Measurements from ENCODE around the gene IFNK. TPM values are rescaled to one million over a fixed set of nuclear protein-coding genes. Genes with fewer than 3 reads are reported as not detected.

The IFNK gene
- total and polyA plus RNA-seq, 2 donors (not counting 3 experiments of a cell fraction or from before 2014, with no cell fraction given), result not detected

DNA sequence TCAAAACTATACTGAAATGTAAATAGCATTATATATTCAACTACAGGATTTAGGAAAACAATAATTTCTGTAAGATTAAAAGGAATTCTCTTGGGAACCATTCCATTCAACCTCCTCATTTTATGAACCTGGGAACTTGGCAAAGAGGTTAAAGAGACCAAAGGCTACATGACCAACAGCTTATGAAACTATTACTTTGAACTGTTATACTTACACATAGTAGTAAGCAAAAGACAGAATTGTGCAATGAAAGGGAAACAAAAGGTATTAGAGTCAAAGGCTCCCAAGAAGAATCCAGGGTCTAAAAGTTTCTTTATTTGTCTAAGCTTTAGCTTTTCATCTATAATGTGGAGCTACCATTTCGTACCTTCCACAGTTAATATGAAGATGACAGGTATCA is 42.0 kb downstream of the IFNK start:
- ChIA-PET POLR2A (no interaction called here), CTCF (interaction anchor here (1.2 kb wide), 1 partner anchor 37 kb away, joined by 4 read pairs; the partner anchor contains the start of gene MOB3B)
- Histone ChIP-seq H3K79me2 (ENCODE audit: control insufficient read depth, insufficient read depth, low read length) (no peaks in the 10 kb centered on the region), H3K36me3 (ENCODE audit: control insufficient read depth in 2 of 2, extremely low read depth in 1 of 2, insufficient read depth in 2 of 2, low read length in 2 of 2) (no peaks in the 10 kb centered on the region), H4K20me1 (replicated peaks; ENCODE audit: control insufficient read depth, extremely low read depth, insufficient read depth, low read length) (no peaks in the 10 kb centered on the region), H2AFZ (ENCODE audit: low read depth, low read length) (no peak overlapping the region), H3K27me3 (ENCODE audit: control insufficient read depth in 2 of 2, insufficient read depth in 2 of 2, low read length in 2 of 2) (no peaks in the 10 kb centered on the region), H3K4me2 (ENCODE audit: insufficient read depth, low read length) (no peak overlapping the region), H3K9me1 (replicated peaks; ENCODE audit: control insufficient read depth, extremely low read depth, insufficient read depth, low read length) (no peaks in the 10 kb centered on the region), H3K4me3 (replicated peaks in 1 of 3; ENCODE audit: insufficient read depth in 1 of 3, low read depth in 1 of 3, low read length in 3 of 3) (no peak overlapping the region), H3K9ac (replicated peaks; ENCODE audit: extremely low read depth, insufficient read depth, low read length) (no peak overlapping the region), H3K9me3 (replicated peaks; ENCODE audit: control insufficient read depth, insufficient read depth, low read length) (no peaks in the 10 kb centered on the region), H3K27ac (ENCODE audit: insufficient read depth, low read depth, low read length) (no peak overlapping the region), H3K4me1 (ENCODE audit: control insufficient read depth, extremely low read depth, insufficient read depth, low read length) (no peaks in the 10 kb centered on the region)
- BruUV-seq (replicated peaks), result no TSS peak
- intact Hi-C loops (cut with micrococcal nuclease) (no loop called here), dilution Hi-C loops (cut with MboI; ENCODE audit: extremely low pct_ligation_motif_present, low sequenced_read_pairs) (no loop called here)
- FAIRE-seq (no peak), DNase-seq (ENCODE audit: low read depth, low spot score) (no peak)
- TF ChIP-seq EZH2 (IDR thresholded peaks at IDR 0.05; ENCODE audit: borderline replicate concordance, low read depth, low read length, severe bottlenecking), result no peak

DNA sequence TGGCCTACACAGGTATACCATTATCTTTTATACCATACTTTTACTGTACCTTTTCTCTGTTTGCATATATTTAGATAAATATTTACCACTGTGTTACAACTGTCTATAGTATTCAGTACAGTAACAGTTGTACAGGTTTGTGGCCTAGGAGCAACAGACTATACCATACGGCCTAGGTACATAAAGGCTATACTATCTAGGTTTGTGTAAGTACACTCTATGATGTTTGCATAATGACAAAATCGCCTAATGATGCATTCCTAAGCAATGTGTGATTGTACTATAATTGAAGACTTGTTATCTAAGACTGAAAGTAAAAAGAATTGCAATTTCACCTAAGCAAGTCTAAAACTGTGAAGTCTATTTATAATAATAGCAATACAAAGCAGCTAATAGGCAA is 45.3 kb downstream of the IFNK start:
- no peak for FAIRE-seq
- no peaks in the 10 kb centered on the region for H3K27me3 ChIP-seq (ENCODE audit: control insufficient read depth in 2 of 2, insufficient read depth in 2 of 2, low read length in 2 of 2)
- H4K20me1 ChIP-seq (replicated peaks; ENCODE audit: control insufficient read depth, extremely low read depth, insufficient read depth, low read length), result no peaks in the 10 kb centered on the region
- intact Hi-C loops (cut with micrococcal nuclease) (no loop called here), dilution Hi-C loops (cut with MboI; ENCODE audit: extremely low pct_ligation_motif_present, low sequenced_read_pairs) (no loop called here)
- no peak overlapping the region for H3K27ac ChIP-seq (ENCODE audit: insufficient read depth, low read depth, low read length)
- no peaks in the 10 kb centered on the region for H3K36me3 ChIP-seq (ENCODE audit: control insufficient read depth in 2 of 2, extremely low read depth in 1 of 2, insufficient read depth in 2 of 2, low read length in 2 of 2)
- POLR2A ChIA-PET, result no interaction called here
- no peak overlapping the region for H3K4me2 ChIP-seq (ENCODE audit: insufficient read depth, low read length)
- no peaks in the 10 kb centered on the region for H3K9me3 ChIP-seq (replicated peaks; ENCODE audit: control insufficient read depth, insufficient read depth, low read length)
- BruUV-seq (replicated peaks), result no TSS peak
- DNase-seq (ENCODE audit: low read depth, low spot score), result no peak
- H2AFZ ChIP-seq (ENCODE audit: low read depth, low read length), result no peak overlapping the region
- peaks cover 11% of the 10 kb centered on the region for H3K4me1 ChIP-seq (ENCODE audit: control insufficient read depth, extremely low read depth, insufficient read depth, low read length)
- TF ChIP-seq POLR2A (IDR thresholded peaks at IDR 0.05; ENCODE audit: low read depth, low read length), result no peak
- TF ChIP-seq EZH2 (IDR thresholded peaks at IDR 0.05; ENCODE audit: borderline replicate concordance, low read depth, low read length, severe bottlenecking), result no peak
- TF ChIP-seq MYC (IDR thresholded peaks at IDR 0.05; ENCODE audit: low read depth, low read length), result no peak
- no peak for TF ChIP-seq GATA2 (IDR thresholded peaks at IDR 0.05; ENCODE audit: insufficient read depth, insufficient read length, low read depth, low read length)
- TF ChIP-seq FOS (IDR thresholded peaks at IDR 0.05; ENCODE audit: borderline replicate concordance, insufficient read depth, low read length), result no peak
- no peak for TF ChIP-seq POLR2AphosphoS5 (IDR thresholded peaks at IDR 0.05; ENCODE audit: insufficient read depth, low read depth, low read length)
- TF ChIP-seq, protein P1, sequence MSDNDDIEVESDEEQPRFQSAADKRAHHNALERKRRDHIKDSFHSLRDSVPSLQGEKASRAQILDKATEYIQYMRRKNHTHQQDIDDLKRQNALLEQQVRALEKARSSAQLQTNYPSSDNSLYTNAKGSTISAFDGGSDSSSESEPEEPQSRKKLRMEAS (IDR thresholded peaks at IDR 0.05; ENCODE audit: insufficient read depth, insufficient read length), result no peak
- TF ChIP-seq JUN (IDR thresholded peaks at IDR 0.05; ENCODE audit: borderline replicate concordance, insufficient read depth, insufficient read length, low read depth), result no peak
- TF ChIP-seq, protein P2, sequence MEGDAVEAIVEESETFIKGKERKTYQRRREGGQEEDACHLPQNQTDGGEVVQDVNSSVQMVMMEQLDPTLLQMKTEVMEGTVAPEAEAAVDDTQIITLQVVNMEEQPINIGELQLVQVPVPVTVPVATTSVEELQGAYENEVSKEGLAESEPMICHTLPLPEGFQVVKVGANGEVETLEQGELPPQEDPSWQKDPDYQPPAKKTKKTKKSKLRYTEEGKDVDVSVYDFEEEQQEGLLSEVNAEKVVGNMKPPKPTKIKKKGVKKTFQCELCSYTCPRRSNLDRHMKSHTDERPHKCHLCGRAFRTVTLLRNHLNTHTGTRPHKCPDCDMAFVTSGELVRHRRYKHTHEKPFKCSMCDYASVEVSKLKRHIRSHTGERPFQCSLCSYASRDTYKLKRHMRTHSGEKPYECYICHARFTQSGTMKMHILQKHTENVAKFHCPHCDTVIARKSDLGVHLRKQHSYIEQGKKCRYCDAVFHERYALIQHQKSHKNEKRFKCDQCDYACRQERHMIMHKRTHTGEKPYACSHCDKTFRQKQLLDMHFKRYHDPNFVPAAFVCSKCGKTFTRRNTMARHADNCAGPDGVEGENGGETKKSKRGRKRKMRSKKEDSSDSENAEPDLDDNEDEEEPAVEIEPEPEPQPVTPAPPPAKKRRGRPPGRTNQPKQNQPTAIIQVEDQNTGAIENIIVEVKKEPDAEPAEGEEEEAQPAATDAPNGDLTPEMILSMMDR (IDR thresholded peaks at IDR 0.05; ENCODE audit: extremely low read depth in 1 of 2, insufficient read depth in 1 of 2, low read depth in 1 of 2, low read length in 2 of 2), result no peak
- H3K9me1 ChIP-seq (replicated peaks; ENCODE audit: control insufficient read depth, extremely low read depth, insufficient read depth, low read length), result no peaks in the 10 kb centered on the region
- no peak overlapping the region for H3K4me3 ChIP-seq (replicated peaks in 1 of 3; ENCODE audit: insufficient read depth in 1 of 3, low read depth in 1 of 3, low read length in 3 of 3)
- CTCF ChIA-PET, result interaction anchor here (0.8 to 1.4 kb wide), 2 partner anchors 40 to 236 kb away, joined by 4 read pairs; partner anchors contain the start of gene MOB3B
- H3K79me2 ChIP-seq (ENCODE audit: control insufficient read depth, insufficient read depth, low read length), result no peaks in the 10 kb centered on the region
- H3K9ac ChIP-seq (replicated peaks; ENCODE audit: extremely low read depth, insufficient read depth, low read length), result no peak overlapping the region
